Mesendoderm (in vitro differentiated cells): Measurements from ENCODE around the gene TSPAN10.
A peak's percentile ranks its signal among the peaks of the same experiment; 100 is the strongest.

ENCODE experiments used
- DNase-seq: peaks from one replicate; pipeline ENCODE4 v3.0.0; 2013
- H2AK5ac ChIP-seq: 2 replicates; pipeline ENCODE4 v1.6.1; 2013; ENCODE audit warnings: low read length, inconsistent platforms
- H2BK120ac ChIP-seq: 2 replicates; pipeline ENCODE4 v1.6.1; 2013; ENCODE audit warnings: low read depth, mild to moderate bottlenecking, low read length, moderate library complexity, mixed read lengths
- H2BK15ac ChIP-seq: replicated peaks from 2 replicates; pipeline ENCODE4 v1.6.1; 2013; ENCODE audit warnings: low read depth, mild to moderate bottlenecking, moderate library complexity
- H2BK5ac ChIP-seq: 2 replicates; pipeline ENCODE4 v1.6.1; 2013; ENCODE audit warnings: low read length, inconsistent platforms
- H3K18ac ChIP-seq: 2 replicates; pipeline ENCODE4 v1.6.1; 2013; ENCODE audit warnings: mild to moderate bottlenecking, low read length, mixed read lengths
- H3K23ac ChIP-seq: one replicate; pipeline ENCODE4 v1.6.1; 2013; ENCODE audit warnings: low read length
- H3K27ac ChIP-seq: 2 replicates; pipeline ENCODE4 v1.5.1; 2013; ENCODE audit warnings: low read depth, mild to moderate bottlenecking, inconsistent platforms, low read length, moderate library complexity
- H3K27me3 ChIP-seq: 2 replicates; pipeline ENCODE4 v1.6.1; 2013; ENCODE audit warnings: low read length, control low read depth, mild to moderate bottlenecking, inconsistent platforms; ENCODE audit not compliant: insufficient read depth, poor library complexity
- H3K36me3 ChIP-seq: 2 replicates; pipeline ENCODE4 v1.6.1; 2013; ENCODE audit warnings: low read length, inconsistent platforms; ENCODE audit not compliant: control insufficient read depth, insufficient read depth
- H3K4ac ChIP-seq: one replicate; pipeline ENCODE4 v1.6.1; 2013; ENCODE audit warnings: low read depth, mild to moderate bottlenecking, low read length, moderate library complexity
- H3K4me1 ChIP-seq: 2 replicates; pipeline ENCODE4 v1.6.1; 2013; ENCODE audit warnings: low read depth, low read length, inconsistent platforms; ENCODE audit not compliant: control insufficient read depth
- H3K4me2 ChIP-seq: 2 replicates; pipeline ENCODE4 v1.6.1; 2013; ENCODE audit warnings: low read length
- H3K4me3 ChIP-seq: 2 replicates; pipeline ENCODE4 v1.5.1; 2013; ENCODE audit warnings: mild to moderate bottlenecking, low read length
- H3K56ac ChIP-seq: one replicate; pipeline ENCODE4 v1.6.1; 2013; ENCODE audit warnings: low read length
- H3K79me1 ChIP-seq: 2 replicates; pipeline ENCODE4 v1.6.1; 2013; ENCODE audit warnings: low read length, inconsistent platforms
- H3K79me2 ChIP-seq: 2 replicates; pipeline ENCODE4 v1.6.1; 2013; ENCODE audit warnings: mild to moderate bottlenecking, low read length; ENCODE audit not compliant: control insufficient read depth, insufficient read depth
- H3K9ac ChIP-seq: 2 replicates; pipeline ENCODE4 v1.6.1; 2013; ENCODE audit warnings: low read length, inconsistent platforms
- H4K5ac ChIP-seq: one replicate; pipeline ENCODE4 v1.6.1; 2013; ENCODE audit warnings: low read length
- H4K8ac ChIP-seq: one replicate; pipeline ENCODE4 v1.6.1; 2013; ENCODE audit warnings: low read depth, mild to moderate bottlenecking, control low read depth, low read length, moderate library complexity
- WGBS: extraction: QIAGEN DNeasy Blood & Tissue Kit; methylation state at CpG from one replicate; pipeline ENCODE4 v1.1.7; 2013; ENCODE audit warnings: low lambda C conversion rate, missing lambda C conversion rate; ENCODE audit not compliant: insufficient coverage; ENCODE audit errors: extremely low coverage; 5-methylcytosine and 5-hydroxymethylcytosine counted together

TSPAN10 gene

GRCh38 chr17:81659038-81659437, 22.0 kb downstream of the TSPAN10 start:
- Histone ChIP-seq H3K56ac (no peak overlapping the region), H3K4me2 (no peak overlapping the region), H4K8ac (no peak overlapping the region), H2BK5ac (no peak overlapping the region), H3K79me2 (no peaks in the 10 kb centered on the region), H3K18ac (no peak overlapping the region), H3K4me1 (no peaks in the 10 kb centered on the region), H3K4ac (no peak overlapping the region), H4K5ac (no peak overlapping the region), H3K9ac (no peak overlapping the region), H3K79me1 (no peaks in the 10 kb centered on the region), H3K27ac (no peak overlapping the region), H3K36me3 (no peaks in the 10 kb centered on the region), H3K23ac (no peak overlapping the region), H3K4me3 (no peak overlapping the region), H3K27me3 (no peaks in the 10 kb centered on the region), H2BK15ac (no peak overlapping the region), H2BK120ac (no peak overlapping the region), H2AK5ac (no peak overlapping the region)
- no peak for DNase-seq
- no CpG with 5 or more reads among the region's 5 CpGs for WGBS

- H3K18ac ChIP-seq, result no peak overlapping the region
- no peaks in the 10 kb centered on the region for H3K27me3 ChIP-seq
- whole genome bisulfite sequencing, result no CpG with 5 or more reads among the region's 9 CpGs
- H3K56ac ChIP-seq, result no peak overlapping the region
- peaks cover 1% of the 10 kb centered on the region for H3K4me1 ChIP-seq
- no peak overlapping the region for H2AK5ac ChIP-seq
- no peak overlapping the region for H3K27ac ChIP-seq
- H2BK120ac ChIP-seq, result no peak overlapping the region
- H2BK15ac ChIP-seq, result no peak overlapping the region
- no peak overlapping the region for H3K4ac ChIP-seq
- H2BK5ac ChIP-seq, result no peak overlapping the region
- no peak overlapping the region for H3K23ac ChIP-seq
- H3K36me3 ChIP-seq, result no peaks in the 10 kb centered on the region
- H4K8ac ChIP-seq, result no peak overlapping the region
- no peak overlapping the region for H3K9ac ChIP-seq
- H3K79me1 ChIP-seq, result peaks cover 2% of the 10 kb centered on the region
- DNase-seq, result no peak
- H3K4me3 ChIP-seq, result no peak overlapping the region
- H3K4me2 ChIP-seq, result no peak overlapping the region
- no peak overlapping the region for H4K5ac ChIP-seq
- H3K79me2 ChIP-seq, result no peaks in the 10 kb centered on the region
These were observed 23.4 kb downstream of the TSPAN10 start for GRCh38 chr17:81660441-81660840.

GRCh38 chr17:81662002-81662401, 25.0 kb downstream of the TSPAN10 start:
- Histone ChIP-seq H2BK120ac (no peak overlapping the region), H3K23ac (no peak overlapping the region), H2BK15ac (no peak overlapping the region), H4K5ac (no peak overlapping the region), H3K56ac (no peak overlapping the region), H3K4me1 (peaks cover 4% of the 10 kb centered on the region), H4K8ac (no peak overlapping the region), H3K4me2 (no peak overlapping the region), H3K4ac (no peak overlapping the region), H3K36me3 (no peaks in the 10 kb centered on the region), H2BK5ac (no peak overlapping the region), H3K27ac (no peak overlapping the region), H3K9ac (no peak overlapping the region), H3K79me1 (peaks cover 9% of the 10 kb centered on the region), H3K18ac (no peak overlapping the region), H3K4me3 (no peak overlapping the region), H3K79me2 (peaks cover 6% of the 10 kb centered on the region), H2AK5ac (no peak overlapping the region), H3K27me3 (no peaks in the 10 kb centered on the region)
- DNase-seq, result no peak
- no CpG with 5 or more reads among the region's 4 CpGs for WGBS

GRCh38 chr17:81664051-81664470, 27.1 kb downstream of the TSPAN10 start:
- Histone ChIP-seq H3K4me2 (no peak overlapping the region), H2AK5ac (no peak overlapping the region), H3K27ac (no peak overlapping the region), H3K56ac (no peak overlapping the region), H3K18ac (no peak overlapping the region), H3K23ac (no peak overlapping the region), H3K79me2 (peaks cover 18% of the 10 kb centered on the region), H4K8ac (no peak overlapping the region), H2BK5ac (no peak overlapping the region), H3K4me1 (peaks cover 9% of the 10 kb centered on the region), H3K9ac (no peak overlapping the region), H2BK120ac (no peak overlapping the region), H4K5ac (no peak overlapping the region), H3K79me1 (peaks cover 18% of the 10 kb centered on the region), H3K36me3 (peaks cover 3% of the 10 kb centered on the region), H3K4me3 (no peak overlapping the region), H2BK15ac (no peak overlapping the region), H3K27me3 (no peaks in the 10 kb centered on the region), H3K4ac (no peak overlapping the region)
- DNase-seq, result no peak
- no CpG with 5 or more reads among the region's 7 CpGs for WGBS

GRCh38 chr17:81665205-81666091, 28.5 kb downstream of the TSPAN10 start:
- Histone ChIP-seq H3K4me1 (peaks cover 9% of the 10 kb centered on the region), H2AK5ac (peak overlapping the region; percentile 96), H3K9ac (peak overlapping the region; percentile 98), H2BK5ac (peak overlapping the region; percentile 73), H3K18ac (no peak overlapping the region), H3K27me3 (no peaks in the 10 kb centered on the region), H3K79me1 (peaks cover 20% of the 10 kb centered on the region), H3K23ac (peak overlapping the region; percentile 99), H3K36me3 (peaks cover 7% of the 10 kb centered on the region), H2BK15ac (no peak overlapping the region), H4K8ac (no peak overlapping the region), H3K4me3 (peak overlapping the region; percentile 95), H4K5ac (peak overlapping the region; percentile 95), H3K79me2 (peaks cover 18% of the 10 kb centered on the region), H3K4ac (peak overlapping the region; percentile 91), H2BK120ac (no peak overlapping the region), H3K56ac (peak overlapping the region; percentile 99), H3K4me2 (peak overlapping the region; percentile 100), H3K27ac (peak overlapping the region; percentile 76)
- no CpG with 5 or more reads among the region's 30 CpGs for WGBS
- peak; percentile 51 for DNase-seq

- Histone ChIP-seq H4K5ac (no peak overlapping the region), H3K9ac (peak overlapping the region; percentile 98), H3K27me3 (no peaks in the 10 kb centered on the region), H3K18ac (peak overlapping the region; percentile 70), H3K27ac (peak overlapping the region; percentile 76), H2AK5ac (peak overlapping the region; percentile 96), H2BK120ac (no peak overlapping the region), H4K8ac (peak overlapping the region; percentile 28), H3K36me3 (peaks cover 7% of the 10 kb centered on the region), H3K4me1 (peaks cover 9% of the 10 kb centered on the region), H3K4ac (peak overlapping the region; percentile 91), H2BK5ac (peak overlapping the region; percentile 50), H3K23ac (peak overlapping the region; percentile 99), H2BK15ac (no peak overlapping the region), H3K4me2 (peak overlapping the region; percentile 100), H3K79me2 (peaks cover 18% of the 10 kb centered on the region), H3K79me1 (peaks cover 20% of the 10 kb centered on the region), H3K4me3 (peak overlapping the region; percentile 95), H3K56ac (peak overlapping the region; percentile 99)
- DNase-seq, result peak; percentile 71
- no CpG with 5 or more reads among the region's 16 CpGs for WGBS
These were observed 29.0 kb downstream of the TSPAN10 start for GRCh38 chr17:81666092-81666341.
